SK-N-SH (cell line): ENCODE results near the gene NANOS2. TPM values are rescaled to one million over a fixed set of nuclear protein-coding genes. Genes with fewer than 3 reads are reported as not detected.

Source experiments
- CTCF ChIA-PET: fragments of 300-600, 350-600 bp; formaldehyde crosslinking; extraction: SDS; loops from one replicate; lab custom pipeline; 2021; lab: Yijun Ruan, JAX
- POLR2A ChIA-PET: fragments of 350-600 bp; sonication (Branson Sonifier 250); formaldehyde crosslinking; extraction: SDS; loops from one replicate; lab custom pipeline; 2020; ENCODE audit warnings: antibody characterized with exemption, inconsistent platforms; lab: Yijun Ruan, JAX
- DNase-seq: peaks from one replicate; pipeline ENCODE4 v3.0.0; 2012
- H2AFZ ChIP-seq: fragments of 200-600 bp; sonication (generic); 2 replicates; pipeline ENCODE4 v1.8.1; 2016; ENCODE audit warnings: antibody characterized with exemption, mild to moderate bottlenecking, low read depth
- H3F3A ChIP-seq: fragments of 200-600 bp; sonication (generic); replicated peaks from 2 replicates; pipeline ENCODE3; 2016; ENCODE audit warnings: antibody characterized with exemption, mild to moderate bottlenecking; ENCODE audit not compliant: insufficient read depth
- H3K27ac ChIP-seq, 2 experiments: fragments of 200-500 bp in 1 of 2; fragments of 200-600 bp in 1 of 2; sonication (Bioruptor generic) in 1 of 2; sonication (generic), shearing (Covaris generic) in 1 of 2; 2 replicates each; pipeline versions ENCODE4 v1.5.1 to v1.6.1; 2014 to 2016; ENCODE audit warnings: low read depth in 2 of 2, inconsistent platforms in 1 of 2, low read length in 1 of 2, mild to moderate bottlenecking in 1 of 2, mixed read lengths in 1 of 2
- H3K27me3 ChIP-seq: fragments of 200-600 bp; sonication (generic), shearing (Covaris generic); 2 replicates; pipeline ENCODE4 v1.6.1; 2016; ENCODE audit warnings: mixed run types; ENCODE audit not compliant: insufficient read depth
- H3K36me3 ChIP-seq, 2 experiments: fragments of 200-500 bp in 1 of 2; fragments of 200-600 bp in 1 of 2; sonication (Bioruptor generic) in 1 of 2; sonication (generic) in 1 of 2; replicated peaks in 1 of 2; 2 replicates each; pipeline versions ENCODE3 to v1.5.1; 2014 to 2016; ENCODE audit warnings: low read length in 1 of 2, mild to moderate bottlenecking in 1 of 2; ENCODE audit not compliant: insufficient read depth in 2 of 2, control insufficient read depth in 1 of 2
- H3K4me1 ChIP-seq, 2 experiments: fragments of 200-500 bp in 1 of 2; fragments of 200-600 bp in 1 of 2; sonication (Bioruptor generic) in 1 of 2; sonication (generic), shearing (Covaris generic) in 1 of 2; 2 replicates each; pipeline versions ENCODE4 v1.5.1 to v1.6.1; 2014 to 2016; ENCODE audit warnings: low read depth in 1 of 2, low read length in 1 of 2, mixed run types in 1 of 2; ENCODE audit not compliant: insufficient read depth in 2 of 2, control insufficient read depth in 1 of 2
- H3K4me2 ChIP-seq: fragments of 200-600 bp; sonication (generic), shearing (Covaris generic); 2 replicates; pipeline ENCODE4 v1.6.1; 2017; ENCODE audit warnings: mixed run types
- H3K4me3 ChIP-seq, 2 experiments: fragments of 200-500 bp in 1 of 2; fragments of 200-600 bp in 1 of 2; sonication (Bioruptor generic) in 1 of 2; sonication (generic), shearing (Covaris generic) in 1 of 2; 2 replicates each; pipeline versions ENCODE4 v1.5.1 to v1.8.1; 2014 to 2016; ENCODE audit warnings: low read depth in 2 of 2, inconsistent platforms in 1 of 2, low read length in 1 of 2, mild to moderate bottlenecking in 1 of 2, mixed read lengths in 1 of 2, moderate library complexity in 1 of 2
- H3K79me2 ChIP-seq: fragments of 200-600 bp; sonication (generic); 2 replicates; pipeline ENCODE4 v1.8.1; 2017; ENCODE audit warnings: mild to moderate bottlenecking; ENCODE audit not compliant: insufficient read depth
- H3K9ac ChIP-seq: fragments of 200-600 bp; sonication (generic); 2 replicates; pipeline ENCODE4 v1.6.1; 2017; ENCODE audit warnings: mixed run types
- H3K9me2 ChIP-seq: fragments of 200-600 bp; sonication (generic); 2 replicates; pipeline ENCODE4 v1.6.1; 2017; ENCODE audit warnings: mixed run types
- H3K9me3 ChIP-seq: fragments of 200-600 bp; sonication (generic); 2 replicates; pipeline ENCODE4 v1.6.1; 2017; ENCODE audit warnings: mixed run types, mild to moderate bottlenecking, moderate library complexity
- H4K20me1 ChIP-seq: fragments of 200-600 bp; sonication (generic); 2 replicates; pipeline ENCODE4 v1.6.1; 2017; ENCODE audit warnings: mild to moderate bottlenecking, mixed run types; ENCODE audit not compliant: insufficient read depth
- GABPA ChIP-seq: IDR thresholded peaks from 2 replicates; pipeline ENCODE4 v1.4.0; 2012; ENCODE audit warnings: low read depth, mild to moderate bottlenecking
- RAD21 ChIP-seq: IDR thresholded peaks from 2 replicates; pipeline ENCODE4 v1.6.1; 2012; ENCODE audit warnings: mild to moderate bottlenecking, low read length
- TAF1 ChIP-seq: IDR thresholded peaks from 2 replicates; pipeline ENCODE4 v1.6.1; 2012; ENCODE audit warnings: low read depth, mild to moderate bottlenecking, low read length, moderate library complexity, borderline replicate concordance
- TEAD4 ChIP-seq: IDR thresholded peaks from 2 replicates; pipeline ENCODE4 v1.4.0; 2012; ENCODE audit warnings: mild to moderate bottlenecking, borderline replicate concordance; ENCODE audit not compliant: insufficient read depth
- WGBS: methylation state at CpG from one replicate; pipeline ENCODE4 v1.1.6; 2017; ENCODE audit warnings: low lambda C conversion rate; 5-methylcytosine and 5-hydroxymethylcytosine counted together
- polyA plus RNA-seq, 3 experiments: library from polyadenylated mRNA; depleted of rRNA; stranded (reverse); fragments of >200 nt; gene quantifications; 2 replicates each; pipeline ENCODE4 v1.2.3, GENCODE V29; 2012
- TF ChIP-seq, protein P1 (sequence below): fragments of 200-600 bp; sonication (generic); IDR thresholded peaks from 2 replicates; pipeline ENCODE4 v1.6.1; 2017; ENCODE audit warnings: antibody characterized with exemption, mild to moderate bottlenecking, moderate library complexity

Gene NANOS2
- polyA plus RNA-seq (2012; rRNA removed): not detected in 2 replicates
- not detected in 2 replicates for polyA plus RNA-seq (2012; cell fraction: cytosol; rRNA removed)
- not detected in 2 replicates for polyA plus RNA-seq (2012; cell fraction: nucleus; rRNA removed)

DNA sequence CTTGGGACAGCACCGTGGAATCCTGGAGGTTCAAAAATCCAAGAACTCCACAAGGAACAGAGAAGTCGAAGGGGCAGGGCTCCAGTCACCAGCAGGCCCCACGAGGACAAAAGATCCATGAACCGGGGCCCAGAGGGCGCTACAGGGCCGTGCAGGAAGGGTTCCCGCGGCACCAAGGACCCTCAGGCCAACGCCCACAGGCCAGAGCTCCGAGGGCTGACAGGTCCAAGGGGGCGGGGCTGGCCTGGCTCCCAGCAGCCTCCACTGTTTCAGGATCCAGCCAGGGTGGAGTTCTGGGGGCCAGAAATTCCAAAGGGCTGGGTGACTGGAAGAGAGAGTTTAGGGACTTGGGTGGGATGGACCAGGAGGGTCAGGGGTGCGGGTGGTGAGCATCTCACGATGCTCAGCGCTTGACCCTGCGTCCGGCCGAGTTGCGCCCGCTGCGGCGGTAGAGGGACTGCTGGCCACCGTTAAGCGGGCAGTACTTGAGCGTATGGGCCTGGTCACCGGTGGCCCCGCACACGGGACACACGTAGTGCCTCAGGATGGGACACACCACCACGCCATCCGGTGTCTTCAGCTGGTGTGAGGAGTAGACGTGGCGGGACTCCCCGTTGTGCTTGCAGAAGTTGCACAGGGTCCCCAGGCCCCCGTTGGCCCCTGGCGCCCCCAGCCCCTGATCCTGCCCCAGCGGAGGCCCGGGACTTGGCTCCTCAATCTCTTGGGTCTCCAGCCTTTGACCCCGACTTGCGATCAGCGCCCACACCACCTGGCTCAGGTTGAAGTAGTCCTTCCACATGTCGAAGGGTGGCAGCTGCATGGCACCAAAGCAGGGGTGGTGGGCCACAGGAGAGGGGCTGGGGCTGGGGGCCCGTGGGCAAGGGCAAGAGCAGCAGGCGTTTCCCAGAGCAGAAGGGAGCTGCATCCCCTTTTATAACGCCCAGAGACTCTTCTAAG is at the start of gene NANOS2:
NANOS2 (minus strand) TSS at position 905 of the 957 bp plus-strand sequence; CDS start at position 820, 85 bp downstream.
- DNase-seq: no peak
- ChIA-PET POLR2A (no interaction called here), CTCF (interaction anchor here (1.1 kb wide), 1 partner anchor 11 kb away, joined by 3 read pairs; no protein-coding TSS in a partner anchor)
- Histone ChIP-seq H3F3A (peaks cover 4% of the 10 kb centered on the region), H3K4me1 (no peaks in the 10 kb centered on the region), H3K9me3 (no peaks in the 10 kb centered on the region), H3K27me3 (no peaks in the 10 kb centered on the region), H3K9ac (no peak within 1 kb of the TSS), H3K27ac (no peak within 1 kb of the TSS), H3K79me2 (no peaks in the 10 kb centered on the region), H3K9me2 (no peaks in the 10 kb centered on the region), H3K4me2 (no peak within 1 kb of the TSS), H2AFZ (no peak within 1 kb of the TSS), H3K36me3 (no peaks in the 10 kb centered on the region), H4K20me1 (no peaks in the 10 kb centered on the region)
- 59% methylated on average over 36 of the region's 44 CpGs for WGBS
- TF ChIP-seq GABPA (no peak), TAF1 (no peak), TEAD4 (no peak), RAD21 (peak; percentile 24)
- TF ChIP-seq, protein P1, sequence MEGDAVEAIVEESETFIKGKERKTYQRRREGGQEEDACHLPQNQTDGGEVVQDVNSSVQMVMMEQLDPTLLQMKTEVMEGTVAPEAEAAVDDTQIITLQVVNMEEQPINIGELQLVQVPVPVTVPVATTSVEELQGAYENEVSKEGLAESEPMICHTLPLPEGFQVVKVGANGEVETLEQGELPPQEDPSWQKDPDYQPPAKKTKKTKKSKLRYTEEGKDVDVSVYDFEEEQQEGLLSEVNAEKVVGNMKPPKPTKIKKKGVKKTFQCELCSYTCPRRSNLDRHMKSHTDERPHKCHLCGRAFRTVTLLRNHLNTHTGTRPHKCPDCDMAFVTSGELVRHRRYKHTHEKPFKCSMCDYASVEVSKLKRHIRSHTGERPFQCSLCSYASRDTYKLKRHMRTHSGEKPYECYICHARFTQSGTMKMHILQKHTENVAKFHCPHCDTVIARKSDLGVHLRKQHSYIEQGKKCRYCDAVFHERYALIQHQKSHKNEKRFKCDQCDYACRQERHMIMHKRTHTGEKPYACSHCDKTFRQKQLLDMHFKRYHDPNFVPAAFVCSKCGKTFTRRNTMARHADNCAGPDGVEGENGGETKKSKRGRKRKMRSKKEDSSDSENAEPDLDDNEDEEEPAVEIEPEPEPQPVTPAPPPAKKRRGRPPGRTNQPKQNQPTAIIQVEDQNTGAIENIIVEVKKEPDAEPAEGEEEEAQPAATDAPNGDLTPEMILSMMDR: peak; percentile 29
- TF ChIP-seq, all 33 proteins: peak for 2
- H3K4me3 ChIP-seq: no peak within 1 kb of the TSS

DNA sequence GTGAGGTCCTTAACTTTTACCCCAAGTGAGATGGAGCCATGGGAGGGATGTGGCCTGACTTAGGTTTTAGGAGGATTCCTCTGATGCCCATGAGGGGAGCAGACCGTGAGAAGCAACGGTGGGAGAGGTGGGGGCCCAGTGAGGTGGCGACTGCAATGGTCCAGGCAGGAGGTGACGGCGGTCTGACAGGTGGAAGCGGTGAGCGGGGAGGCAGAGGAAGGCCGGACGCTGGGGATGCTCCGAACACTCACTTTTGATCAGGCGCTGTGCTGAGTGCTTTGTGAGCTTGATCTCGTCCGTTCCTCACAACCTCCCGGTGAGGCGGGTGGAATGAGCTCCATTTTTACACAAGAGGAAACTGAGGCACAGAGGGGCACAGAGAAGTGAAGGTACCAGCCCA is 47.4 kb upstream of the NANOS2 start:
- TF ChIP-seq, protein P1: no peak
- no peak for TF ChIP-seq RAD21
- WGBS: 77% methylated on average over 15 of the region's 15 CpGs
- H3K9me2 ChIP-seq: no peaks in the 10 kb centered on the region
- H3K79me2 ChIP-seq: no peaks in the 10 kb centered on the region
- H2AFZ ChIP-seq: no peak overlapping the region
- no peaks in the 10 kb centered on the region for H3K27me3 ChIP-seq
- H3K36me3 ChIP-seq: no peaks in the 10 kb centered on the region
- H3F3A ChIP-seq: peaks cover 6% of the 10 kb centered on the region
- peaks cover 0 to 8% of the 10 kb centered on the region in 2 experiments; a peak in 1 of 4 replicates for H3K4me1 ChIP-seq
- H3K27ac ChIP-seq: no peak overlapping the region
- no peak overlapping the region for H3K9ac ChIP-seq
- no peak overlapping the region for H3K4me2 ChIP-seq
- no peaks in the 10 kb centered on the region for H4K20me1 ChIP-seq
- DNase-seq: no peak
- no peaks in the 10 kb centered on the region for H3K9me3 ChIP-seq
- CTCF ChIA-PET: interaction anchor here (0.9 to 1.7 kb wide), 3 partner anchors 10 to 98 kb away, joined by 3 to 6 read pairs (median 3); partner anchors contain the start of gene FOXA3
- POLR2A ChIA-PET: no interaction called here
- no peak overlapping the region for H3K4me3 ChIP-seq
